Measurements from ENCODE around the gene MRPS27. TPM values are rescaled to one million over a fixed set of nuclear protein-coding genes. Genes with fewer than 3 reads are reported as not detected.

MRPS27 gene
- total and polyA plus RNA-seq, 9 of the 15 experiments (the other 6 are each of a cell fraction or from before 2014, with no cell fraction given), result 73.6 to 144 (median 106) TPM

DNA sequence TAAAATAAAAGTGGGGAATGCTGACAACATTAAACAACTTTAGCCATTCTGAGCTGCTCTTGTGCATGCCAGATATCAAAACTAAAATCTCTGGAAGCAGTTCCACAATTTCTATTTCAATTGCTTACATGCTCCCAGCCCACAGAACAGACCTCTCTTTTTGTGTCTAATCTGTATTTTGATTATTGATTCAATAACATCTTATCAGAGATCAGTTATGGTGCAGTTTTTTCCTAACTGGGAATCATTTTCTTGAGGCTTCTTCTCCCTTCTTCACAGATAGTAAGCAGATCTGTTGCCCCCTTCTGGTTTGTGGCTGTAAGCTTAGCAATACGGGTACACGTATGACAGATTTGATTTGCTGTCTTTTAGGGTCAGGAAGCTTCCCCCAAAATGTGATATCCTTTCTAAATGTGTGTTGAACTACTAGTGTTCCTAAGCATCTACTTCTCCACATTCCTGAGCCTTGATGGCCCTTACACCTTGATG is 39.4 kb downstream of the MRPS27 start (continued):
- TF ChIP-seq TAF15 (IDR thresholded peaks at IDR 0.05; ENCODE audit: low read depth, low read length), result no peak
- no peak for TF ChIP-seq ZNF408 (CRISPR knock-in tag; IDR thresholded peaks at IDR 0.05; ENCODE audit: low read depth)
- no peak; the same call in 1 of the 2 replicates for TF ChIP-seq SMARCA4 (IDR thresholded peaks at IDR 0.05)
- TF ChIP-seq BRD9 (IDR thresholded peaks at IDR 0.05; ENCODE audit: low read depth, partially characterized antibody), result peak; percentile 88
- TF ChIP-seq, protein P1, sequence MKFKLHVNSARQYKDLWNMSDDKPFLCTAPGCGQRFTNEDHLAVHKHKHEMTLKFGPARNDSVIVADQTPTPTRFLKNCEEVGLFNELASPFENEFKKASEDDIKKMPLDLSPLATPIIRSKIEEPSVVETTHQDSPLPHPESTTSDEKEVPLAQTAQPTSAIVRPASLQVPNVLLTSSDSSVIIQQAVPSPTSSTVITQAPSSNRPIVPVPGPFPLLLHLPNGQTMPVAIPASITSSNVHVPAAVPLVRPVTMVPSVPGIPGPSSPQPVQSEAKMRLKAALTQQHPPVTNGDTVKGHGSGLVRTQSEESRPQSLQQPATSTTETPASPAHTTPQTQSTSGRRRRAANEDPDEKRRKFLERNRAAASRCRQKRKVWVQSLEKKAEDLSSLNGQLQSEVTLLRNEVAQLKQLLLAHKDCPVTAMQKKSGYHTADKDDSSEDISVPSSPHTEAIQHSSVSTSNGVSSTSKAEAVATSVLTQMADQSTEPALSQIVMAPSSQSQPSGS (CRISPR knock-in tag; IDR thresholded peaks at IDR 0.05), result no peak
- TF ChIP-seq YY1 (IDR thresholded peaks at IDR 0.05; ENCODE audit: borderline replicate concordance in 1 of 3, control insufficient read depth in 1 of 3, extremely low read depth in 1 of 3, insufficient read depth in 3 of 3, insufficient read length in 1 of 3, insufficient replicate concordance in 2 of 3, low read depth in 1 of 3, low read length in 2 of 3), result no peak
- no peak for TF ChIP-seq CHD4 (IDR thresholded peaks at IDR 0.05; ENCODE audit: insufficient read depth, insufficient replicate concordance, low read depth, low read length, poor library complexity, severe bottlenecking)
- TF ChIP-seq LARP7 (IDR thresholded peaks at IDR 0.05), result no peak
- no peak for TF ChIP-seq ZFPM2 (CRISPR knock-in tag; IDR thresholded peaks at IDR 0.05)
- TF ChIP-seq MCM2 (IDR thresholded peaks at IDR 0.05; ENCODE audit: low read depth), result no peak
- TF ChIP-seq POLR2H (tag; IDR thresholded peaks at IDR 0.05; ENCODE audit: low read depth), result no peak
- TF ChIP-seq CREM (IDR thresholded peaks at IDR 0.05; ENCODE audit: low read depth), result no peak
- TF ChIP-seq ZNF79 (CRISPR knock-in tag; IDR thresholded peaks at IDR 0.05; ENCODE audit: low read depth), result peak; percentile 55; the same call in 1 of the 2 replicates
- TF ChIP-seq PCBP2 (IDR thresholded peaks at IDR 0.05; ENCODE audit: low read depth, low read length, poor library complexity, severe bottlenecking), result no peak
- no peak for TF ChIP-seq FOXK2 (conservative IDR thresholded peaks at IDR 0.05 in 1 of 2, IDR thresholded peaks at IDR 0.05 in 1 of 2; ENCODE audit: low read depth in 2 of 2)
- TF ChIP-seq, protein P2, sequence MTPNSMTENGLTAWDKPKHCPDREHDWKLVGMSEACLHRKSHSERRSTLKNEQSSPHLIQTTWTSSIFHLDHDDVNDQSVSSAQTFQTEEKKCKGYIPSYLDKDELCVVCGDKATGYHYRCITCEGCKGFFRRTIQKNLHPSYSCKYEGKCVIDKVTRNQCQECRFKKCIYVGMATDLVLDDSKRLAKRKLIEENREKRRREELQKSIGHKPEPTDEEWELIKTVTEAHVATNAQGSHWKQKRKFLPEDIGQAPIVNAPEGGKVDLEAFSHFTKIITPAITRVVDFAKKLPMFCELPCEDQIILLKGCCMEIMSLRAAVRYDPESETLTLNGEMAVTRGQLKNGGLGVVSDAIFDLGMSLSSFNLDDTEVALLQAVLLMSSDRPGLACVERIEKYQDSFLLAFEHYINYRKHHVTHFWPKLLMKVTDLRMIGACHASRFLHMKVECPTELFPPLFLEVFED (CRISPR knock-in tag; conservative IDR thresholded peaks at IDR 0.05), result no peak
- peak; percentile 54; the same call in 1 of the 2 replicates for TF ChIP-seq ZNF174 (CRISPR knock-in tag; IDR thresholded peaks at IDR 0.05)
- no peak for TF ChIP-seq ZKSCAN3 (CRISPR knock-in tag; IDR thresholded peaks at IDR 0.05)
